Hematopoietic multipotent progenitor cell treated with erythropoietin and hydrocortisone succinate and interleukin-3 and kit ligand, for 8 days (in vitro differentiated cells): Measurements from ENCODE around the gene SF3B3.
"Not testable (repeated sequence)": the region's sequence is repeated elsewhere in the genome, so short reads cannot be mapped to it uniquely, and the experiment has no call there.

Source experiments
- DNase-seq: peaks from one replicate; pipeline ENCODE4 v3.0.0-alpha.2; 2015

Gene SF3B3

GRCh38 chr16:70592106-70592571 is 68.5 kb downstream of the SF3B3 start:
- DNase-seq, result no peak

- DNase-seq, result no peak
Measured at GRCh38 chr16:70593544-70593943, 69.9 kb downstream of the SF3B3 start.

- peak; percentile 62 for DNase-seq
Measured at GRCh38 chr16:70594569-70594968, 71.0 kb downstream of the SF3B3 start.

GRCh38 chr16:70597135-70597835 is 73.7 kb downstream of the SF3B3 start:
- DNase-seq, result no peak

GRCh38 chr16:70598937-70599503 is 75.4 kb downstream of the SF3B3 start:
- no peak for DNase-seq

GRCh38 chr16:70600730-70601129 is 77.1 kb downstream of the SF3B3 start:
- no peak for DNase-seq

GRCh38 chr16:70601576-70602575 is 78.3 kb downstream of the SF3B3 start:
- no peak for DNase-seq

- no peak for DNase-seq
Measured at GRCh38 chr16:70602831-70603230, 79.2 kb downstream of the SF3B3 start.

GRCh38 chr16:70604407-70605282 is 81.0 kb downstream of the SF3B3 start:
- no peak for DNase-seq

GRCh38 chr16:70605283-70605657 is 81.7 kb downstream of the SF3B3 start:
- DNase-seq, result no peak

- no peak for DNase-seq
Measured at GRCh38 chr16:70608521-70608920, 84.9 kb downstream of the SF3B3 start.

- DNase-seq, result no peak
Measured at GRCh38 chr16:70610273-70611223, 86.9 kb downstream of the SF3B3 start.

GRCh38 chr16:70611224-70611598 is 87.6 kb downstream of the SF3B3 start:
- no peak for DNase-seq

- no peak for DNase-seq
Measured at GRCh38 chr16:70611785-70612303, 88.2 kb downstream of the SF3B3 start.

- DNase-seq, result no peak
Measured at GRCh38 chr16:70612931-70613330, 89.3 kb downstream of the SF3B3 start.

- no peak for DNase-seq
Measured at GRCh38 chr16:70614208-70614951, 90.8 kb downstream of the SF3B3 start.

- DNase-seq, result no peak
Measured at GRCh38 chr16:70615945-70616344, 92.3 kb downstream of the SF3B3 start.

GRCh38 chr16:70621864-70622263 is 98.2 kb downstream of the SF3B3 start:
- not testable (repeated sequence) for DNase-seq
